ENCODE measurements around the gene C1orf52. TPM values are rescaled to one million over a fixed set of nuclear protein-coding genes. Genes with fewer than 3 reads are reported as not detected.

The C1orf52 gene
- total and polyA plus RNA-seq, 9 of the 15 experiments (the other 6 are each of a cell fraction or from before 2014, with no cell fraction given), result 17.0 to 38.5 (median 33.0) TPM

DNA sequence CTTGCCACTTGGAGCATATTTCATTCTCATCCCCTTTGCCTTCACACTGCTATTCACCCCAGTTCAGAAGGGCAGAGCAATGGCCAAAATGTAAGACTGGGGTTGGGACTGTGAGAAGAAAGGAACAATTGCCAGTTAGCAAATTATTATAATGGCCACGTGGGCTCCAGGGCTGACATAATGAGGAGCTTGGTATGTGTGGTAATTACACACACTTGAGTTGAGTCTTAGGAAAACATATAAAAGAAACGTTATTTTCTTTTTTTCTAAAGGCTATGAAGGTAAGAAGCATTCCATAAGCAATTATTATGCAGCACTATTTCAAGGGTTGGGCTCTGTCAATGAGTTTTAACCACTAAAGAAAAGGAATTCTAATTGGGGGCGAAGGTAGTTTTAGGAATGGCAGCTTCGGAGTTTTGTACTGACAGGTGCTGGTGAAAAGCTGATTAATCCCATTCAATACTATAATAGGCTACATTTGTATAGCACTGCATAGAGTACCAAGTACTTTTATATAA is 49.4 kb upstream of the C1orf52 start:
- Histone ChIP-seq H2AFZ (ENCODE audit: low read depth, low read length) (no peak overlapping the region), H3K79me2 (ENCODE audit: control insufficient read depth, insufficient read depth, low read length) (no peaks in the 10 kb centered on the region), H3K4me1 (replicated peaks in 1 of 2; ENCODE audit: control insufficient read depth in 2 of 2, insufficient read depth in 2 of 2, low read length in 2 of 2) (no peaks in the 10 kb centered on the region), H3K27ac (ENCODE audit: extremely low read depth, low read depth, low read length) (no peak overlapping the region), H3K4me3 (no peak overlapping the region), H3K4me2 (ENCODE audit: insufficient read depth, low read length) (no peak overlapping the region), H3K9me1 (ENCODE audit: control insufficient read depth, insufficient read depth, low read length) (no peaks in the 10 kb centered on the region), H3K9me3 (replicated peaks; ENCODE audit: control insufficient read depth, insufficient read depth, low read depth, low read length) (no peaks in the 10 kb centered on the region), H3K9ac (ENCODE audit: insufficient read depth in 1 of 2, low read depth in 2 of 2, low read length in 2 of 2) (no peak overlapping the region), H3K27me3 (ENCODE audit: control insufficient read depth in 2 of 2, insufficient read depth in 2 of 2, low read length in 2 of 2) (peaks cover 2 to 12% of the 10 kb centered on the region in 2 experiments; a peak in 3 of 5 replicates), H3K36me3 (ENCODE audit: control insufficient read depth, insufficient read depth, low read length) (no peaks in the 10 kb centered on the region), H4K20me1 (replicated peaks; ENCODE audit: control insufficient read depth, insufficient read depth, low read length) (no peaks in the 10 kb centered on the region)
- ChIA-PET CTCF (ENCODE audit: low intra/inter-chr PET ratio) (interaction anchor here (0.6 to 2.2 kb wide), 5 partner anchors 36 to 710 kb away, joined by 3 to 10 read pairs (median 5); no protein-coding TSS in a partner anchor), POLR2A (no interaction called here)
- DNase-seq (ENCODE audit: extremely low read depth in 1 of 4, low spot score in 3 of 4), result no peak
- intact Hi-C loops (cut with micrococcal nuclease), result loop anchor here (1.0 to 10.0 kb wide), 4 partner anchors 272 to 1048 kb away; partner anchors contain the start of gene ZNHIT6
- no TSS peak for BruUV-seq (replicated peaks)
- in situ Hi-C loops (cut with MboI), result loop anchor here (5.0 to 10.0 kb wide), 2 partner anchors 268 to 386 kb away; no protein-coding TSS in a partner anchor
- TF ChIP-seq TRIM24 (IDR thresholded peaks at IDR 0.05) (no peak), POLR2A (conservative IDR thresholded peaks at IDR 0.05) (no peak)
- FAIRE-seq, result no peak
- ATAC-seq, result no peak
- 0% methylated on average over 4 of the region's 4 CpGs for WGBS (ENCODE audit: insufficient coverage, low coverage, missing lambda C conversion rate)

GRCh38 chr1:85307987-85308832 is 48.7 kb upstream of the C1orf52 start:
- CTCF ChIA-PET (ENCODE audit: low intra/inter-chr PET ratio), result interaction anchor here (0.6 to 2.2 kb wide), 6 partner anchors 36 to 1020 kb away, joined by 3 to 10 read pairs (median 4); no protein-coding TSS in a partner anchor
- Histone ChIP-seq H3K9me1 (ENCODE audit: control insufficient read depth, insufficient read depth, low read length) (no peaks in the 10 kb centered on the region), H4K20me1 (replicated peaks; ENCODE audit: control insufficient read depth, insufficient read depth, low read length) (no peaks in the 10 kb centered on the region), H3K4me3 (no peak overlapping the region), H3K9ac (ENCODE audit: insufficient read depth in 1 of 2, low read depth in 2 of 2, low read length in 2 of 2) (0 out of 4 replicates have a peak overlapping the region, but pooled peaks of 1 of the 2 experiments have one; percentile 75), H3K27me3 (ENCODE audit: control insufficient read depth in 2 of 2, insufficient read depth in 2 of 2, low read length in 2 of 2) (peaks cover 2 to 12% of the 10 kb centered on the region in 2 experiments; a peak in 3 of 5 replicates), H2AFZ (ENCODE audit: low read depth, low read length) (peak overlapping the region; percentile 36; the same call in 1 of the 2 replicates), H3K9me3 (replicated peaks; ENCODE audit: control insufficient read depth, insufficient read depth, low read depth, low read length) (no peaks in the 10 kb centered on the region), H3K27ac (ENCODE audit: extremely low read depth, low read depth, low read length) (no peak overlapping the region), H3K4me1 (replicated peaks in 1 of 2; ENCODE audit: control insufficient read depth in 2 of 2, insufficient read depth in 2 of 2, low read length in 2 of 2) (no peaks in the 10 kb centered on the region), H3K4me2 (ENCODE audit: insufficient read depth, low read length) (0 out of 2 replicates have a peak overlapping the region, but pooled peaks have one; percentile 10), H3K36me3 (ENCODE audit: control insufficient read depth, insufficient read depth, low read length) (no peaks in the 10 kb centered on the region), H3K79me2 (ENCODE audit: control insufficient read depth, insufficient read depth, low read length) (no peaks in the 10 kb centered on the region)
- ATAC-seq, result peak; percentile 99
- 13% methylated on average over 27 of the region's 27 CpGs for WGBS (ENCODE audit: insufficient coverage, low coverage, missing lambda C conversion rate)
- in situ Hi-C loops (cut with MboI), result loop anchor here (5.0 to 10.0 kb wide), 2 partner anchors 269 to 387 kb away; no protein-coding TSS in a partner anchor
- no TSS peak for BruUV-seq (replicated peaks)
- peak; percentile 80 for FAIRE-seq
- DNase-seq (ENCODE audit: extremely low read depth in 1 of 4, low spot score in 3 of 4), result peak; percentile 69 to 83 (median 74)
- intact Hi-C loops (cut with micrococcal nuclease), result loop anchor here (1.0 to 10.0 kb wide), 4 partner anchors 273 to 1049 kb away; partner anchors contain the start of gene ZNHIT6
- POLR2A ChIA-PET, result interaction anchor here (1.0 kb wide), 1 partner anchor 9 kb away, joined by 3 read pairs; no protein-coding TSS in a partner anchor
- TF ChIP-seq TFAP4 (CRISPR knock-in tag; IDR thresholded peaks at IDR 0.05; ENCODE audit: borderline replicate concordance) (peak; percentile 45; the same call in 1 of the 2 replicates), BRF1 (IDR thresholded peaks at IDR 0.05; ENCODE audit: borderline replicate concordance, extremely low read depth, insufficient read length) (no peak), RB1 (IDR thresholded peaks at IDR 0.05; ENCODE audit: low read depth) (peak; percentile 59; the same call in 1 of the 2 replicates), UBTF (IDR thresholded peaks at IDR 0.05; ENCODE audit: borderline replicate concordance in 1 of 2, low read depth in 2 of 2, low read length in 2 of 2) (peak in 1 of 2 experiments; percentile 43; a peak in 1 of 4 replicates), CTBP1 (IDR thresholded peaks at IDR 0.05; ENCODE audit: borderline replicate concordance) (peak; percentile 25; the same call in 1 of the 2 replicates)
